ENCODE results near the gene GNA14.
"Not testable (repeated sequence)": the region's sequence is repeated elsewhere in the genome, so short reads cannot be mapped to it uniquely, and the experiment has no call there.

Gene GNA14

GRCh38 chr9:77449240-77450084, 198.7 kb downstream of the GNA14 start:
- no peak for DNase-seq (ENCODE audit: low read depth)

- DNase-seq (ENCODE audit: low read depth): no peak
These were observed 200.5 kb downstream of the GNA14 start for GRCh38 chr9:77447646-77448045.

- no peak for DNase-seq (ENCODE audit: low read depth)
These were observed 205.7 kb downstream of the GNA14 start for GRCh38 chr9:77442436-77442835.

GRCh38 chr9:77441124-77441523, 207.0 kb downstream of the GNA14 start:
- not testable (repeated sequence) for DNase-seq (ENCODE audit: low read depth)

GRCh38 chr9:77440057-77440456, 208.1 kb downstream of the GNA14 start:
- no peak for DNase-seq (ENCODE audit: low read depth)

- DNase-seq (ENCODE audit: low read depth): no peak
These were observed 209.5 kb downstream of the GNA14 start for GRCh38 chr9:77438653-77439052.

- DNase-seq (ENCODE audit: low read depth): no peak
These were observed 212.4 kb downstream of the GNA14 start for GRCh38 chr9:77435688-77436087.

- DNase-seq (ENCODE audit: low read depth): no peak
These were observed 212.8 kb downstream of the GNA14 start for GRCh38 chr9:77435277-77435676.

- peak; percentile 31 for DNase-seq (ENCODE audit: low read depth)
These were observed 214.3 kb downstream of the GNA14 start for GRCh38 chr9:77433675-77434445.

- DNase-seq (ENCODE audit: low read depth): no peak
These were observed 216.1 kb downstream of the GNA14 start for GRCh38 chr9:77432053-77432452.

GRCh38 chr9:77429928-77430327, 218.2 kb downstream of the GNA14 start:
- no peak for DNase-seq (ENCODE audit: low read depth)

- no peak for DNase-seq (ENCODE audit: low read depth)
These were observed 220.7 kb downstream of the GNA14 start for GRCh38 chr9:77427256-77427927.

GRCh38 chr9:77426712-77427111, 221.4 kb downstream of the GNA14 start:
- no peak for DNase-seq (ENCODE audit: low read depth)

GRCh38 chr9:77424993-77425392, 223.1 kb downstream of the GNA14 start:
- DNase-seq (ENCODE audit: low read depth): no peak

GRCh38 chr9:77423841-77424240, 224.3 kb downstream of the GNA14 start:
- no peak for DNase-seq (ENCODE audit: low read depth)

GRCh38 chr9:77422969-77423368, 225.2 kb downstream of the GNA14 start:
- DNase-seq (ENCODE audit: low read depth): no peak

GRCh38 chr9:77421506-77422265, 226.4 kb downstream of the GNA14 start:
- DNase-seq (ENCODE audit: low read depth): no peak

GRCh38 chr9:77420641-77421040, 227.5 kb downstream of the GNA14 start:
- no peak for DNase-seq (ENCODE audit: low read depth)

- DNase-seq (ENCODE audit: low read depth): no peak
These were observed 229.9 kb downstream of the GNA14 start for GRCh38 chr9:77418226-77418625.

GRCh38 chr9:77417566-77417965, 230.6 kb downstream of the GNA14 start:
- DNase-seq (ENCODE audit: low read depth): no peak

GRCh38 chr9:77408521-77408920, 239.6 kb downstream of the GNA14 start:
- not testable (repeated sequence) for DNase-seq (ENCODE audit: low read depth)

GRCh38 chr9:77403239-77403638, 244.9 kb downstream of the GNA14 start:
- DNase-seq (ENCODE audit: low read depth): no peak

Measured in activated T-cell treated with anti-CD3 and anti-CD28 coated beads for 48 hours (primary cell).